DOHH2 (cell line): ENCODE results near the gene RAB15.

Experiments
- CTCF ChIP-seq: fragments of 200-600 bp; sonication (generic); IDR thresholded peaks from one replicate; pipeline ENCODE4 v1.5.1; 2014; ENCODE audit warnings: antibody characterized with exemption, mild to moderate bottlenecking, low read depth, low read length; ENCODE audit not compliant: poor library complexity, severe bottlenecking
- EZH2phosphoT487 ChIP-seq: fragments of 200-600 bp; sonication (generic); IDR thresholded peaks from 2 replicates; pipeline ENCODE4 v1.6.1; 2017; ENCODE audit warnings: borderline replicate concordance, mild to moderate bottlenecking, antibody characterized with exemption, low read length, moderate library complexity, mixed read lengths

- no peak for TF ChIP-seq CTCF
- no peak for TF ChIP-seq EZH2phosphoT487
These were observed 34.8 kb downstream of the RAB15 start for GRCh38 chr14:64937171-64937820.
